Measurements from ENCODE around the gene LPGAT1. TPM values are rescaled to one million over a fixed set of nuclear protein-coding genes. Genes with fewer than 3 reads are reported as not detected.

Gene LPGAT1
- total RNA-seq, 2 donors from 2014 or later, result 23.1 to 28.3 TPM

- DNase-seq (no peak), ATAC-seq (replicated peaks in 1 of 2) (no peak)
- H3K27me3 Mint-ChIP-seq (ENCODE audit: low read depth), result no peaks in the 10 kb centered on the region
- H3K36me3 Mint-ChIP-seq (ENCODE audit: insufficient read depth in 2 of 2), result peaks cover 2 to 6% of the 10 kb centered on the region in 2 donors
- no peak overlapping the region for H3K27ac Mint-ChIP-seq
- peaks cover 0 to 2% of the 10 kb centered on the region in 2 donors for H3K9me3 Mint-ChIP-seq
- H3K4me1 Mint-ChIP-seq (ENCODE audit: low read depth), result no peaks in the 10 kb centered on the region
- no peak overlapping the region for H3K4me3 Mint-ChIP-seq
Observed at GRCh38 chr1:211814313-211814712, 16.2 kb downstream of the LPGAT1 start.

- no peak overlapping the region for H3K27ac Mint-ChIP-seq
Observed at GRCh38 chr1:211813590-211813989, 17.0 kb downstream of the LPGAT1 start.

GRCh38 chr1:211812584-211812983 lies 18.0 kb downstream of the LPGAT1 start:
- Mint-ChIP-seq H3K4me1 (ENCODE audit: low read depth) (no peaks in the 10 kb centered on the region), H3K36me3 (ENCODE audit: insufficient read depth in 2 of 2) (peaks cover 4 to 8% of the 10 kb centered on the region in 2 donors)

More at GRCh38 chr1:211813590-211813989, 17.0 kb downstream of the LPGAT1 start:
- ATAC-seq (replicated peaks in 1 of 2) (no peak), DNase-seq (no peak)
- Mint-ChIP-seq H3K4me3 (no peak overlapping the region), H3K4me1 (ENCODE audit: low read depth) (no peaks in the 10 kb centered on the region), H3K27me3 (ENCODE audit: low read depth) (no peaks in the 10 kb centered on the region), H3K9me3 (peaks cover 0 to 2% of the 10 kb centered on the region in 2 donors), H3K36me3 (ENCODE audit: insufficient read depth in 2 of 2) (peaks cover 4 to 6% of the 10 kb centered on the region in 2 donors)

GRCh38 chr1:211811848-211812247 lies 18.7 kb downstream of the LPGAT1 start:
- H3K27ac Mint-ChIP-seq, result no peak overlapping the region
- H3K9me3 Mint-ChIP-seq, result peaks cover 0 to 2% of the 10 kb centered on the region in 2 donors
- ATAC-seq (replicated peaks in 1 of 2) (no peak), DNase-seq (no peak)
- no peak overlapping the region for H3K4me3 Mint-ChIP-seq
- peaks cover 4 to 8% of the 10 kb centered on the region in 2 donors for H3K36me3 Mint-ChIP-seq (ENCODE audit: insufficient read depth in 2 of 2)
- H3K27me3 Mint-ChIP-seq (ENCODE audit: low read depth), result no peaks in the 10 kb centered on the region
- no peaks in the 10 kb centered on the region for H3K4me1 Mint-ChIP-seq (ENCODE audit: low read depth)

More at GRCh38 chr1:211812584-211812983, 18.0 kb downstream of the LPGAT1 start:
- ATAC-seq (replicated peaks in 1 of 2), result no peak
- Mint-ChIP-seq H3K4me3 (no peak overlapping the region), H3K9me3 (peaks cover 0 to 2% of the 10 kb centered on the region in 2 donors), H3K27me3 (ENCODE audit: low read depth) (no peaks in the 10 kb centered on the region), H3K27ac (no peak overlapping the region)
- no peak for DNase-seq

- ATAC-seq (replicated peaks in 1 of 2) (no peak), DNase-seq (no peak)
- Mint-ChIP-seq H3K4me3 (no peak overlapping the region), H3K4me1 (ENCODE audit: low read depth) (no peaks in the 10 kb centered on the region), H3K36me3 (ENCODE audit: insufficient read depth in 2 of 2) (peaks cover 4 to 10% of the 10 kb centered on the region in 2 donors), H3K9me3 (peaks cover 0 to 2% of the 10 kb centered on the region in 2 donors), H3K27ac (no peak overlapping the region), H3K27me3 (ENCODE audit: low read depth) (no peaks in the 10 kb centered on the region)
Observed at GRCh38 chr1:211811126-211811525, 19.4 kb downstream of the LPGAT1 start.

- H3K27me3 Mint-ChIP-seq (ENCODE audit: low read depth), result no peaks in the 10 kb centered on the region
- ATAC-seq (replicated peaks in 1 of 2) (no peak), DNase-seq (no peak)
- H3K36me3 Mint-ChIP-seq (ENCODE audit: insufficient read depth in 2 of 2), result peaks cover 6 to 18% of the 10 kb centered on the region in 2 donors
- H3K4me1 Mint-ChIP-seq (ENCODE audit: low read depth), result no peaks in the 10 kb centered on the region
- no peak overlapping the region for H3K27ac Mint-ChIP-seq
- peaks cover 0 to 2% of the 10 kb centered on the region in 2 donors for H3K9me3 Mint-ChIP-seq
- H3K4me3 Mint-ChIP-seq, result no peak overlapping the region
Observed at GRCh38 chr1:211808475-211808874, 22.1 kb downstream of the LPGAT1 start.

GRCh38 chr1:211804915-211805314 lies 25.6 kb downstream of the LPGAT1 start:
- Mint-ChIP-seq H3K4me3 (no peak overlapping the region), H3K9me3 (peaks cover 0 to 7% of the 10 kb centered on the region in 2 donors), H3K36me3 (ENCODE audit: insufficient read depth in 2 of 2) (peaks cover 15 to 27% of the 10 kb centered on the region in 2 donors), H3K27me3 (ENCODE audit: low read depth) (no peaks in the 10 kb centered on the region), H3K4me1 (ENCODE audit: low read depth) (no peaks in the 10 kb centered on the region), H3K27ac (no peak overlapping the region)
- DNase-seq (no peak), ATAC-seq (replicated peaks in 1 of 2) (no peak)

GRCh38 chr1:211800925-211801607 lies 29.5 kb downstream of the LPGAT1 start:
- Mint-ChIP-seq H3K27me3 (ENCODE audit: low read depth) (no peaks in the 10 kb centered on the region), H3K36me3 (ENCODE audit: insufficient read depth in 2 of 2) (peaks cover 11 to 19% of the 10 kb centered on the region in 2 donors), H3K4me3 (no peak overlapping the region), H3K27ac (no peak overlapping the region), H3K4me1 (ENCODE audit: low read depth) (no peaks in the 10 kb centered on the region), H3K9me3 (peaks cover 0 to 5% of the 10 kb centered on the region in 2 donors)
- ATAC-seq (replicated peaks in 1 of 2) (no peak), DNase-seq (no peak)

GRCh38 chr1:211797994-211798393 lies 32.6 kb downstream of the LPGAT1 start:
- ATAC-seq (replicated peaks in 1 of 2), result no peak
- H3K27me3 Mint-ChIP-seq (ENCODE audit: low read depth), result no peaks in the 10 kb centered on the region
- peaks cover 0 to 4% of the 10 kb centered on the region in 2 donors for H3K9me3 Mint-ChIP-seq
- peak overlapping the region; percentile 15 for H3K27ac Mint-ChIP-seq
- H3K4me3 Mint-ChIP-seq, result no peak overlapping the region
- no peaks in the 10 kb centered on the region for H3K4me1 Mint-ChIP-seq (ENCODE audit: low read depth)
- no peak for DNase-seq
- H3K36me3 Mint-ChIP-seq (ENCODE audit: insufficient read depth in 2 of 2), result peaks cover 6 to 7% of the 10 kb centered on the region in 2 donors

- no peaks in the 10 kb centered on the region for H3K9me3 Mint-ChIP-seq
- no peaks in the 10 kb centered on the region for H3K27me3 Mint-ChIP-seq (ENCODE audit: low read depth)
- peaks cover 1 to 2% of the 10 kb centered on the region in 2 donors for H3K36me3 Mint-ChIP-seq (ENCODE audit: insufficient read depth in 2 of 2)
- DNase-seq, result no peak
- no peak overlapping the region for H3K4me3 Mint-ChIP-seq
- no peak overlapping the region for H3K27ac Mint-ChIP-seq
- ATAC-seq (replicated peaks in 1 of 2), result no peak
- no peaks in the 10 kb centered on the region for H3K4me1 Mint-ChIP-seq (ENCODE audit: low read depth)
Observed at GRCh38 chr1:211791979-211792378, 38.6 kb downstream of the LPGAT1 start.

GRCh38 chr1:211789641-211790464 lies 40.7 kb downstream of the LPGAT1 start:
- Mint-ChIP-seq H3K4me3 (no peak overlapping the region), H3K36me3 (ENCODE audit: insufficient read depth in 2 of 2) (peaks cover 1 to 2% of the 10 kb centered on the region in 2 donors), H3K9me3 (no peaks in the 10 kb centered on the region), H3K27ac (no peak overlapping the region), H3K4me1 (ENCODE audit: low read depth) (no peaks in the 10 kb centered on the region), H3K27me3 (ENCODE audit: low read depth) (no peaks in the 10 kb centered on the region)
- DNase-seq (no peak), ATAC-seq (replicated peaks in 1 of 2) (no peak)

- H3K27ac Mint-ChIP-seq, result no peak overlapping the region
- DNase-seq, result no peak
- H3K4me1 Mint-ChIP-seq (ENCODE audit: low read depth), result no peaks in the 10 kb centered on the region
- H3K9me3 Mint-ChIP-seq, result no peaks in the 10 kb centered on the region
- ATAC-seq (replicated peaks in 1 of 2), result no peak
- no peaks in the 10 kb centered on the region for H3K27me3 Mint-ChIP-seq (ENCODE audit: low read depth)
- H3K36me3 Mint-ChIP-seq (ENCODE audit: insufficient read depth in 2 of 2), result peaks cover 1 to 2% of the 10 kb centered on the region in 2 donors
- H3K4me3 Mint-ChIP-seq, result no peak overlapping the region
Observed at GRCh38 chr1:211788626-211789025, 41.9 kb downstream of the LPGAT1 start.

GRCh38 chr1:211783897-211784296 lies 46.7 kb downstream of the LPGAT1 start:
- ATAC-seq (replicated peaks in 1 of 2), result no peak
- Mint-ChIP-seq H3K27ac (no peak overlapping the region), H3K36me3 (ENCODE audit: insufficient read depth in 2 of 2) (no peaks in the 10 kb centered on the region), H3K27me3 (ENCODE audit: low read depth) (no peaks in the 10 kb centered on the region), H3K4me1 (ENCODE audit: low read depth) (no peaks in the 10 kb centered on the region), H3K4me3 (no peak overlapping the region), H3K9me3 (no peaks in the 10 kb centered on the region)
- no peak for DNase-seq

All from activated T-cell treated with anti-CD3 and anti-CD28 coated beads, Interleukin-2, amount 50 U/mL, for 72 hours (primary cell).